Glomerular endothelial cell (primary cell): Measurements from ENCODE around the gene CD68. TPM values are rescaled to one million over a fixed set of nuclear protein-coding genes. Genes with fewer than 3 reads are reported as not detected.

Experiments used
- DNase-seq: peaks from one replicate; pipeline ENCODE4 v3.0.0-alpha.2; 2011; ENCODE audit warnings: low read depth, low spot score; ENCODE audit errors: extremely low read depth
- total RNA-seq: library from RNA; depleted of rRNA; stranded (reverse); fragments of >200 nt; gene quantifications from 2 replicates; pipeline ENCODE4 v1.2.3, GENCODE V29; 2015

The CD68 gene, protein sequence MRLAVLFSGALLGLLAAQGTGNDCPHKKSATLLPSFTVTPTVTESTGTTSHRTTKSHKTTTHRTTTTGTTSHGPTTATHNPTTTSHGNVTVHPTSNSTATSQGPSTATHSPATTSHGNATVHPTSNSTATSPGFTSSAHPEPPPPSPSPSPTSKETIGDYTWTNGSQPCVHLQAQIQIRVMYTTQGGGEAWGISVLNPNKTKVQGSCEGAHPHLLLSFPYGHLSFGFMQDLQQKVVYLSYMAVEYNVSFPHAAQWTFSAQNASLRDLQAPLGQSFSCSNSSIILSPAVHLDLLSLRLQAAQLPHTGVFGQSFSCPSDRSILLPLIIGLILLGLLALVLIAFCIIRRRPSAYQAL
- 4.1 and 8.8 TPM in 2 replicates for total RNA-seq

- DNase-seq = peak; percentile 71
These were observed at the start of gene CD68 for GRCh38 chr17:7579001-7579833. CD68 (plus strand) TSS chr17:7579638; CDS start chr17:7579678, 40 bp downstream.

- DNase-seq = no peak
These were observed 49.2 kb upstream of the CD68 start for GRCh38 chr17:7530023-7530900.

DNA sequence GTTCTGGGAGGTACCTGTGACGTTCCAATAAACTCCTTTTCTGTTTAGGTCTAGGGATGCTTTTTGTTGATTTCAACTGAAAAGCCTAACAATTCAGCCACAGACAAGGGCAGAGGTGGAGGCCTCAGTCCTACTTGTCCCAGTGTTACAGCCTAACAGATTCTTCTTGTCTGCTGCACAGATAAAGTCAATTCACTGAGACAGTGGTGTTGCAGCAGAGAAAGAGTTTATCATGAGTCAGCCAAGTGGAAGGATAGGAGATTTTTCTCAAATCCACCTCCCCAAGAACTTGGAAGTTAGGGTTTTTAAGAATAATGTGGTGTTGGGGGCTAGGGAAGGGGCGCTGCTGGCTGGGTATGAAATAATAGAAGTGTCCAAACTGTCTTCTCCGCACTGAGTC lies 41.4 kb upstream of the CD68 start:
- DNase-seq = no peak

DNA sequence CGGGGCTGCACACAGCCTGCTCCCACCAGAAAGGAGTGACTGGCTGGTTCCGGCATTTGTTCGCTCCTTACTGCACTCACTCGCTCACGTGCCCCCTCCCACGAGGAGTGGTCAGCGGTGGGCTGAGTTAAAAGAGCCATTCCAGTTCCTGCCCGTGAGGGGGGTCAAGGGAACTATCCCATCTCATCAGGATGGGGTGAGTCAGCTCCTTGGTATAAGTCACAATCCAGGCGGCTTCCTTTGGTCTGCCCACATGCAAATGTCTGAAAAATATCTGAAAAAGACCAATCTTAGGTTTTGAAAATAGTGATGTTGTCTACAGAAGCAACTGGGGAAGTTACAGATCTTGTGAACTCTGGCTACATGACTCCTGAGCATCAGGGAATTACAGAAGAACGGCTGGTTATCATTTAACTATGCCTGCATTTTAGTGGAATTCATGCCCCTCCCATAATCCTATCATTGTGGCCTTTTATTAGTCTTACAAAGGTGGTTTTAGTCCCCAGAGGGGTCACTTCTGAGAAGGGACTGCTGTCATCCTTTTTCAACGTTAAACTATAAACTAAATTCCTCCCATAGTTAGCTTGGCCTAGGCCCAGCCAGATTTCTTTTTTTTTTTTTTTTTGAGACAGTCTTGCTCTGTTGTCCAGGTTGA lies 40.4 kb upstream of the CD68 start:
- no peak for DNase-seq

DNA sequence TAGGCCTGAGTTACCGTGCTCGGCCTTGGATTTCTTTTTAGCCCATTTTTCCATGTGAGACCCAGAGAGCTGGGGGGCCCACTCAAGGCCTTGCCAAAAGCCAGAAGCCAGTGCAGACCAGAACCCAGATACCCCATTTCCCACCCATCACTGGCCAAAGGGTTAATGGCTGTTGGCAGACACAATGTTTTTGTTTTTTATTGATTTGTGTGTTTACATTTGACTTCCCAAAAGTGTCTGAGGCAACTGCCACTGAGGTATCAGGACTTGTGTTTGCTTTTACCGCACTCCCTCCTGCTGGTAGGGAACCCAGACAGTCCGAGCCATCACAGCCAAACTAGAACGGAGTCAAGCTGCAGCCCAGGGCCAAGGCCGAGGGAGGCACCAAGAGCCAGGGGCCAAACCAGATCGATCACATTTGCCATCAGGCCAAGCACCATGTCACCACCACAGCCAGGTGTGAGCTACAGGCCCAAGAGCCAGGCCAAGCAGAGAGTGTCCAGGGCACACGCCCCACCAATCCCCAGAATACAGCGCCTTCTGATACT lies 38.3 kb upstream of the CD68 start:
- DNase-seq = no peak

GRCh38 chr17:7544911-7545310 lies 34.5 kb upstream of the CD68 start:
- DNase-seq = no peak

DNA sequence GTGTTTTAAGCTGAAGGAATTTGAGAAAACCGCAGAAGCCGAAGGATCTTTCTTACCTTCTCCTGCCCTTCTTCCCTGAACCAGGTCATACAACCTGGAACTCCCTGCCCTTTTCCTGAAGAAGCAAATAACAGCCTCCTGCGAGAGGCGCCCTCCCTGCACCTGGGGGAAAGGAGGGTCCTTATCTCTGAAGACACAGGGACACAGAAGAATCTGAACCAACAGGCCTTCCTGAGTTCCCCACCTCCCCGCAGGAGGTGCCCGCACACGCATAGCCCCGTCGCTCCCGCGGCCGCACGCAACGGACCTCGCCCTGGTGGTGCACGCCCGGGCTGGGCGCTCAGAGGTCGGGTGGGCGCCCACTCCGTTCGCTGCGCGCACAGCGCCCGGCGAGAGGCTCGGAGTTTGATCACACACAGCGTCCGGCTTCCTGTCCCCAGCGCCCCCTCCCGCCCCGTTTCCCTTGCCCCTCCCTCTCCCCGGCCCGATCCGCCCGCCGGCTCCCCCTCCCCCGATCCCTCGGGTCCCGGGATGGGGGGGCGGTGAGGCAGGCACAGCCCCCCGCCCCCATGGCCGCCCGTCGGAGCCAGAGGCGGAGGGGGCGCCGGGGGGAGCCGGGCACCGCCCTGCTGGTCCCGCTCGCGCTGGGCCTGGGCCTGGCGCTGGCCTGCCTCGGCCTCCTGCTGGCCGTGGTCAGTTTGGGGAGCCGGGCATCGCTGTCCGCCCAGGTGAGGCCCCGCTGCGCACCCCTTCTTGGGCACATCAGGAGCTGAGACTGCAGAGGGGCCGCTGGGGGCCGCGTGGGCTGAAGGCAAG lies 30.6 kb upstream of the CD68 start, which contains the start of gene TNFSF12:
Gene TNFSF12, plus strand, starts transcription at position 474 of the 816 bp plus-strand sequence. Its CDS starts 96 bp downstream, at position 570.
- DNase-seq = no peak

DNA sequence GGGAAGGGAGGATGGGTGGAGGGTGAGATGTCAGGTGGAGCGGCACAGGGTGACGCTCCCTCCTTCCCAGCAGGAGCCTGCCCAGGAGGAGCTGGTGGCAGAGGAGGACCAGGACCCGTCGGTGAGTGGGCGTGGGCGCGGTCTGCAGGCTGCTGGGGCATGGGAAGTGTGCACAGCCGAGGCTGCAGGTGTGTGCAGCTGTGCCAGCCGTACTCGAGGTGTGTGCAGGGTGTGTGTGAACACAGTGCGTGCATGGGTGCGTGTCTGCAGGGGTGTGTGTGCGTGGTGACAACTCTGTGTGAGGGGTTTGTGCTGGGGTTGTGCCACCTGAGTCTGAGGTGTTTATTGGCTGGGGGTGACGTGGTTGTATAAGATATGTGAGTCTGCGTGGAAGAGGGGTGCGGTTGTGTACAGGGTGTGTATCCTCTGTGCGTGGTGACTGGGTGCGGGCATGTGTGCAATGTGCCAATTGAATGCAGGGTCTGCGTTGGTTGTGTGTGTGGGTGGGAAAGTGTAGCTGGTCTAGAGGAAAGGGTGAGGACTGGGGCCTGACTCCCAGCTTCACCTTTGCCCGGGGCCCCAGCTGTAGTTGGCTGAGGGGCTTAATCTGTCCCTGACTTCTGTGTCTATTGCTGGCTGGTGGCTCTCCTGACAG lies 29.9 kb upstream of the CD68 start:
- DNase-seq = no peak

GRCh38 chr17:7550344-7550743 lies 29.1 kb upstream of the CD68 start:
- no peak for DNase-seq

DNA sequence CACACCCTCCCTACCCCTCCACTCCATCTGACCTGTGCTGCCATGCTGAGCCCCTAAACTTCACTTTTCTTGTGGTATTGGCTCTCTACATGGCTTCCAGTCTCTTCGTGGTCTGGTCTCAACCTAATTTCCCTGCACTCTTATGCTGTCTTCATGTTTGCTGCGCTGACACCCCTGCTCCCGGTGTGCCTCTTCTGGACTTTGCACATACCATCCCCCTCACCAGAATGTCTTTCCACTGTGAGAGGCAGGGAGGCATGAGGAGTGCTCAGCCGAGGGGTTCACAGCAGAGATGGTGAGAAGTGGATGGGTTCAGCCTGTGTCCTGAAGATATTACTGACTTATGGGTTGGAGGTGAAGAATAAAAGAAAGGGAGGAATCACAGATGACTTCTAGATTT lies 28.0 kb upstream of the CD68 start:
- DNase-seq = no peak

DNA sequence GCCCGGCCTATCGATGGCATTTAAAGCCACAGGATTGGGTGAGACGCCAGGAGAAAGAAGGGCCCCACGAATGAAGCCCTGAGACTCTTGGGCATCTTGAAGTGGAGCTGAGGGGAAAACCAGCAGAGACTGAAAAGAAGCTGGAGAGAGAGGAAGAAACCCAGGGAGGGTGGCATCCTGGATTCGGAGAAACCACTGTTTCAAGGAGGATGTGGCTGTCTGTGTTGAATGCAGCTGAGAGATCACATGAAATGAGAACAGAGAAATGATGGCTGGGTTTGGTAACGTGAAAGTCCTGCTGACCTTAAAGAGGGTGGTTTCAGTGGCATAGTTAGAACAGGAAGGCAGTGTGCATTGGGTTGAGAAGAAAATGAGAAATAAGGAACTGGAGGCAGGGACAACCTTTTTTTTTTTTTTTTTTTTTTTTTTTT lies 26.8 kb upstream of the CD68 start:
- DNase-seq = no peak

GRCh38 chr17:7553356-7553755 lies 26.1 kb upstream of the CD68 start:
- no peak for DNase-seq

GRCh38 chr17:7555320-7555948 lies 24.0 kb upstream of the CD68 start:
- no peak for DNase-seq

DNA sequence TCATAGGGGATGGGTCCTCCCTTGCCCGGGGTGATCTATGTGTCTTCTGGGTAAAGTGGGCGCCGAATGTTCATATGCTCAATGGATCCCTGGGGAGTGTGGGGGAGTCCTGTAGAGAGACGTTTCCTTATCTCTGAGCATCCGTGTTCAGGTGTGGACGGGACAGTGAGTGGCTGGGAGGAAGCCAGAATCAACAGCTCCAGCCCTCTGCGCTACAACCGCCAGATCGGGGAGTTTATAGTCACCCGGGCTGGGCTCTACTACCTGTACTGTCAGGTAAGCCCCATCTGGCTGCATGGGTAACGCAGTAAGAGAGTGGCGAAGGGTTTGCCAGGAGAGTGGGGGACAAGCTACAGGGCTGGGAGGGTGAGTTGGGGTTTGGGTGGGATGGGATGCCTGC lies 22.8 kb upstream of the CD68 start:
- DNase-seq = no peak

DNA sequence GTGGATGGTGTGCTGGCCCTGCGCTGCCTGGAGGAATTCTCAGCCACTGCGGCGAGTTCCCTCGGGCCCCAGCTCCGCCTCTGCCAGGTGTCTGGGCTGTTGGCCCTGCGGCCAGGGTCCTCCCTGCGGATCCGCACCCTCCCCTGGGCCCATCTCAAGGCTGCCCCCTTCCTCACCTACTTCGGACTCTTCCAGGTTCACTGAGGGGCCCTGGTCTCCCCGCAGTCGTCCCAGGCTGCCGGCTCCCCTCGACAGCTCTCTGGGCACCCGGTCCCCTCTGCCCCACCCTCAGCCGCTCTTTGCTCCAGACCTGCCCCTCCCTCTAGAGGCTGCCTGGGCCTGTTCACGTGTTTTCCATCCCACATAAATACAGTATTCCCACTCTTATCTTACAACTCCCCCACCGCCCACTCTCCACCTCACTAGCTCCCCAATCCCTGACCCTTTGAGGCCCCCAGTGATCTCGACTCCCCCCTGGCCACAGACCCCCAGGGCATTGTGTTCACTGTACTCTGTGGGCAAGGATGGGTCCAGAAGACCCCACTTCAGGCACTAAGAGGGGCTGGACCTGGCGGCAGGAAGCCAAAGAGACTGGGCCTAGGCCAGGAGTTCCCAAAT lies 22.2 kb upstream of the CD68 start:
- no peak for DNase-seq

DNA sequence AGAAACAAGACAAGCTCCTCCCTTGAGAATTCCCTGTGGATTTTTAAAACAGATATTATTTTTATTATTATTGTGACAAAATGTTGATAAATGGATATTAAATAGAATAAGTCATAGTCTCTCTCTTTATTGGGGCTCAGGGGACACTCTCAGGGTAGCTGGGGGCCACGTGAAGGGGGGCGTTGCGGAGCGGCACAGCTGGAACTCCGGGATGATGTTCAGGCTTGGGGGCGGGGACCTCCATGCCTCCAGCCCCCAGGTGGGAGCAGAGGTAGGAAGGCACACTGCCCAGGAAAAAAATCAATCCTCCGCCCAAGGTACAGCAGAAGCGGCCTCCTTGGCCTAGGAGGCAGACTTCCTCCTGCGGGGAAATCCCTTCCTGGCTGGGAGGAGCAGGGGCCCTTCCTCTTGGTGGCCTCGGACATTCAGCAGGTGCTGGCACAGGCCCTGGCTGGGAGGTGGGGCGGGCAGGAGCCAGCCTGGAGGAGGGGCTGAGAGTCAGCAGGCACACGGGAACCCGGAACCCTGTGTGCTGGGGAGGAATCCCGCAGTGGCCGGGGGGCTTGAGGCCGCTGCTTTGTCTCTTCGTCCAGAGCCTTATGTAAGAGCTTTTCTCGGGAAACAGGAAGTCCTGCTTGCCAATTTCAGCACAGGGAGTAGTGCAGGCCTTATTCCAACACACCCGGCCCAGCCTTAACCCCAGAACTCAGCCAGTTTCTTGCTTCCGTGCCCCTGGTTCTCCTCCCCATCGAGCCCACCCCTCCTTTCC lies 21.5 kb upstream of the CD68 start:
- DNase-seq = no peak
